MG63 (cell line): ENCODE results near the gene FXYD2. TPM values are rescaled to one million over a fixed set of nuclear protein-coding genes. Genes with fewer than 3 reads are reported as not detected.
A peak's percentile ranks its signal among the peaks of the same experiment; 100 is the strongest.

Experiments
- DNase-seq: peaks from one replicate; pipeline ENCODE4 v3.0.0-alpha.2; 2020
- H3K27me3 ChIP-seq: fragments of 250-450 bp; sonication (Bioruptor Pico); 2 replicates; pipeline ENCODE4 v1.5.1; 2020; ENCODE audit warnings: mild to moderate bottlenecking, moderate library complexity
- H3K36me3 ChIP-seq: fragments of 250-450 bp; sonication (Bioruptor Pico); 2 replicates; pipeline ENCODE4 v1.5.1; 2020; ENCODE audit warnings: mild to moderate bottlenecking, moderate library complexity
- H3K4me3 ChIP-seq: fragments of 250-450 bp; sonication (Bioruptor Pico); 2 replicates; pipeline ENCODE4 v1.5.1; 2020; ENCODE audit warnings: mild to moderate bottlenecking, moderate library complexity
- H3K9me3 ChIP-seq: fragments of 250-450 bp; sonication (Bioruptor Pico); 2 replicates; pipeline ENCODE4 v1.5.1; 2020; ENCODE audit warnings: mild to moderate bottlenecking, moderate library complexity
- total RNA-seq: library from RNA; depleted of rRNA; stranded (reverse); fragments of >200 nt; shearing (Covaris generic); gene quantifications from 2 replicates; pipeline ENCODE4 v1.2.3, GENCODE V29; 2014; ENCODE audit warnings: low replicate concordance

The FXYD2 gene
- total RNA-seq, 1 experiment from 2014 or later, result not detected

DNA sequence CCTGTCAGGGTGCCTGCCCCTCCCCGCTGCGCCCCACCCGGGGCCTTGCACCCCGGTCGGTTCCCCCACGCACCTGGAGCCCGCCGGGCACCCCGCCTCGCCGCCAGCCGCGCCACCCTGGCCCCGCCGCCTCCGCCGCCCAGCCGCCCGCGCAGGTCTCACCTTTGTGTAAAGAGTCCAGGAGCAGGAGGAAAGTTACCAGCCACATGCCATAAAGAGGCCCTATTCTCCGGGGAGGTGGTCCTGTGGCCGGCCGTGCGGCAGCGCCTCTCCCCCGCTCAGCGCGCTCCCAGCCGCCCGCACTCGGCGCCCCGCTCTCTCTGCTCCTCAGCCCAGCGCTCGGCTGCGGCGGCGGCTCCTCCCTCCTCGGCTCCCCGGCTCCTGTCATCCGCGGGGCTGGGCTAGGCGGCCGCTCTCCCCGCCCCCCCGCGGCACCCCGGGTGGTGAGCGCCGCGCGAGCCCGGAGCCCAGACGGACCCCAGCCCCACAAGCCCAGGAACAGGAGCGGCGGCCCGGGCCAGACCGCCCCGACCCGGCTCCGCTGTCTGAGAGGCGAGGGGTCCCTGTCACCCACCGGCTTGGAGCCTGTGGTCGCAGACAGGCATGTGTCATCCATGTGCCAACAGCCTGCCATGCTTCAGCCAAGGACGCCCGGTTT, 27.5 kb downstream of the FXYD2 start, which contains the start of gene DSCAML1:
Gene DSCAML1 (minus strand): TSS at position 345 of the 658 bp plus-strand sequence. CDS start 137 bp downstream, at position 208.
- H3K36me3 ChIP-seq, result no peaks in the 10 kb centered on the region
- peaks cover 30% of the 10 kb centered on the region for H3K27me3 ChIP-seq
- H3K4me3 ChIP-seq, result no peak within 1 kb of the TSS
- no peaks in the 10 kb centered on the region for H3K9me3 ChIP-seq
- DNase-seq, result no peak

GRCh38 chr11:117796456-117796871, 28.1 kb downstream of the FXYD2 start:
- Histone ChIP-seq H3K9me3 (no peaks in the 10 kb centered on the region), H3K27me3 (peaks cover 30% of the 10 kb centered on the region), H3K36me3 (no peaks in the 10 kb centered on the region), H3K4me3 (no peak overlapping the region)
- no peak for DNase-seq

GRCh38 chr11:117795638-117796455, 28.7 kb downstream of the FXYD2 start:
- Histone ChIP-seq H3K4me3 (no peak overlapping the region), H3K27me3 (peaks cover 26% of the 10 kb centered on the region), H3K36me3 (no peaks in the 10 kb centered on the region), H3K9me3 (no peaks in the 10 kb centered on the region)
- no peak for DNase-seq

GRCh38 chr11:117794772-117795629, 29.5 kb downstream of the FXYD2 start:
- Histone ChIP-seq H3K9me3 (no peaks in the 10 kb centered on the region), H3K36me3 (no peaks in the 10 kb centered on the region), H3K27me3 (peaks cover 21% of the 10 kb centered on the region), H3K4me3 (no peak overlapping the region)
- no peak for DNase-seq

DNA sequence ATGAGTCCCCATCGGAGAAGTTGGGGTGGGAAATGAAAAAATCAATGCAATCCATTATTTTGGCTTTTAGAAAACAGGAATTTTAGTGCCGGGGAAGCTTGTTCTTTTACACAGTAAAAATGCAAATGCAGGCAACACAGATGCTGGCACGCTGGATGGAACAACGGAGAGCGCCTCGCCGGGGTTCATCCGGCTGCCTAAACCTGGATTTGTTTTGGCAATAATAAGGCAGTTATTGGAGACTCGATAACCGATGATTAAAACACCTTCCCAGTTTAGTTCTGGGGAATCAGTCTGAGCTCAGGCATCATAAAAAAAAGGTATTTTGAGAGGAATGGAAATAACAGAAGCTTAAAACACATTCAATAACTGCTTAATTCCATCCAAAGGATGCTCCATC, 30.4 kb downstream of the FXYD2 start:
- Histone ChIP-seq H3K4me3 (no peak overlapping the region), H3K36me3 (no peaks in the 10 kb centered on the region), H3K27me3 (peaks cover 21% of the 10 kb centered on the region), H3K9me3 (no peaks in the 10 kb centered on the region)
- no peak for DNase-seq

DNA sequence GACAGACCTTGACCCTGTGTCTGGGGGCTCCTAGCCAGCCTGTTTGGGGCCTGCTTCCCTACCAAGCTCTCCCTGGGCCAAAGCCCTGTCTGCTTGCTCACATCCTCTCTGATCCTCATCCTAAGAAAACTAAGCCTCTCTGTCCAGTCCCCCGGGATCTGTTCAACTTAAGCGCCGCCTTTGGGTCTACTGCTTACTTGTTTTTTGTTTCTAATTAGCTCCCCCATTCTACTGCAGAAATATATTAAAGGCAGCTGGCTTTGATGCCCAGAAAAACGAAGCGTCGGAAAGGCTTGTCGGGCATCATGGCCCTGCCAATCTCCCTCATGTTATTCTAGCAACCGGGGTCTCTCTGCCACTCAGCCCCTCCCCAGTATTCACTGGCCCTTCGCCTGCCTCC, 31.0 kb downstream of the FXYD2 start:
- Histone ChIP-seq H3K9me3 (no peaks in the 10 kb centered on the region), H3K36me3 (no peaks in the 10 kb centered on the region), H3K4me3 (no peak overlapping the region), H3K27me3 (peaks cover 18% of the 10 kb centered on the region)
- no peak for DNase-seq

DNA sequence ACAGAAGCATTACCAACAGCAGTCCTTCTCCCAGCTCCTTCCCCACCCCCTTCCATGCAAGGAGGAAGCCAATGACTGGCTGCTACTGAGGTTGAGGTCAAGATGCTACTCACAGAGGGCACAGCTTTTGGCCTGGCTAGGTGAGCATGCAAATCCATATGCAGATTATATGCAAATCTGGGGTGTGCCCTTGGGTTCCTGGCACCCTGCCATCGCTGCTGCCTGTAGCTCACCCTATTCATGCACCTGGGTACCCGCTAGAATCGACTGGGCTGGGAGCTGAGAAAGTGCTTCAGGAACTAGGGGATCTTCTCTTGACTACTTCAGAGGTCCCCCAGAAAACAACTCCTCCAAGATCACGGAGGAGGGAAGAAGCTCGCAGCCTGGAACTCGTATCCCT, 31.6 kb downstream of the FXYD2 start:
- DNase-seq, result no peak
- peaks cover 15% of the 10 kb centered on the region; the same call in 1 of the 2 replicates for H3K27me3 ChIP-seq
- no peaks in the 10 kb centered on the region for H3K36me3 ChIP-seq
- H3K4me3 ChIP-seq, result no peak overlapping the region
- no peaks in the 10 kb centered on the region for H3K9me3 ChIP-seq

DNA sequence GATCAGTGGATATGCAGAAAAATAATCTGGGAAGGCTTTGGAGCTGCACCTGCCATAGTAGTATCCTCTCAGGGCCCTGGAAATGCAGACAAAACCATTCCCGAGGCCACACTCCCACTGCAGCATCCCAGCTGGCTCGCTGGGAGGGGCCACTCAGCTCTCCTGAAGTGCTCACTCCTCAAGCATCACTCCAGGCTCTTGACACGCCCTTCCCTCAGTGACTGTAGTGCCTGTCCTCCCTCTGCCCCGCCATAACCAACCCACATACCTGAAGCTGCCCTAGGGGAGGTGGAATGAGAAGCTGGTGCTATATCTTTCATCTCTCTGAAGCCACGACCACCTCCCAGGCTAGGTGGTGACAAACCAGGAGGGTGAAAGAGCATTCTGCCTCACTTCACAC, 32.3 kb downstream of the FXYD2 start:
- no peak for DNase-seq
- Histone ChIP-seq H3K36me3 (no peaks in the 10 kb centered on the region), H3K9me3 (no peaks in the 10 kb centered on the region), H3K4me3 (no peak overlapping the region), H3K27me3 (peaks cover 15% of the 10 kb centered on the region; the same call in 1 of the 2 replicates)

GRCh38 chr11:117790279-117790678, 34.3 kb downstream of the FXYD2 start:
- Histone ChIP-seq H3K36me3 (no peaks in the 10 kb centered on the region), H3K27me3 (peaks cover 16% of the 10 kb centered on the region), H3K9me3 (no peaks in the 10 kb centered on the region), H3K4me3 (no peak overlapping the region)
- no peak for DNase-seq

DNA sequence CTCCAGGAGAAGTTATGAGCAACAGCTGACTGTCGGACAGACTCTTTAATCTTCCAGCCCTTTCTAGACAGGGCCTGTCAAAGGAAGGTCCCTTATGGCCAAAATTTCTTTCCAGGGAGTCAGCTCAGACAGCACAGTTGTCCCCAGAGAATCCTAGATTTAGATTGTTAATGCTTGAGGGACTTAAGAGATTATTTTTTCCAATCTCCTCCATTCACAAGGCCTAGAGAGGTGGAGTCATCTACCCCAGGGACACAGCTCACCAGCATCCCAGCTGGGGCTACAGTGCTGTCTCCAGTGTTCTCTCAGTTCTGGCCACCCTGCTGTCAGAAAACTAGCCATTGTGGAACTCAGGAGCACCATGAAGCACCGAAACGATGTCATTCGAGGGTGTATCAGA, 35.3 kb downstream of the FXYD2 start:
- H3K36me3 ChIP-seq, result no peaks in the 10 kb centered on the region
- H3K9me3 ChIP-seq, result no peaks in the 10 kb centered on the region
- H3K27me3 ChIP-seq, result peaks cover 23% of the 10 kb centered on the region
- no peak overlapping the region for H3K4me3 ChIP-seq
- DNase-seq, result no peak

- Histone ChIP-seq H3K9me3 (no peaks in the 10 kb centered on the region), H3K4me3 (no peak overlapping the region), H3K27me3 (peaks cover 41% of the 10 kb centered on the region), H3K36me3 (no peaks in the 10 kb centered on the region)
- DNase-seq, result peak; percentile 17
Observed at GRCh38 chr11:117786135-117786870, 38.2 kb downstream of the FXYD2 start.

- Histone ChIP-seq H3K9me3 (no peaks in the 10 kb centered on the region), H3K27me3 (peaks cover 60% of the 10 kb centered on the region), H3K4me3 (no peak overlapping the region), H3K36me3 (no peaks in the 10 kb centered on the region)
- DNase-seq, result no peak
Observed at GRCh38 chr11:117782101-117782500, 42.4 kb downstream of the FXYD2 start.

GRCh38 chr11:117781627-117782026, 42.9 kb downstream of the FXYD2 start:
- H3K9me3 ChIP-seq, result no peaks in the 10 kb centered on the region
- H3K27me3 ChIP-seq, result peaks cover 64% of the 10 kb centered on the region
- DNase-seq, result no peak

DNA sequence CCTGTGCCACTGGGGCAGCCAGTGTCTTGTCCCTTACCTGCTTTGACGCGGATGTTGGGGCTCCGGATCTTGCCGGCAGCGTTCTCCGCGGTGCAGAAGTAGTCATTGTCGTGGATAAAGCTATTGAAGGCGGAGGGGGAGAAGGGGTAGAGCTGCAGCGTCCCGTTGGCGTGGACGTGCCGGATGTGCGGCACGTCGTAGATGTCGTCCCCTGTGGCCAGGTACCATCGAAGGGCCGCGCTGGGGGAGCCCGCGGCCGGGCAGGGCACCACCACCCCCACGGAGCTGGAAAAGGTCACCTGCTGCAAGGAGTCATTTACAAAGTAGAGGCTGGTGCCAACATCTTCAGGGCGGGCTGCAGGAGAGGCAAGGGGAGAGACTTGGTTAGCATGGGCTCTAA, 44.1 kb downstream of the FXYD2 start:
- Histone ChIP-seq H3K4me3 (no peak overlapping the region), H3K9me3 (no peaks in the 10 kb centered on the region), H3K27me3 (peaks cover 61% of the 10 kb centered on the region)

More at GRCh38 chr11:117781627-117782026, 42.9 kb downstream of the FXYD2 start:
- Histone ChIP-seq H3K4me3 (no peak overlapping the region), H3K36me3 (no peaks in the 10 kb centered on the region)

DNA sequence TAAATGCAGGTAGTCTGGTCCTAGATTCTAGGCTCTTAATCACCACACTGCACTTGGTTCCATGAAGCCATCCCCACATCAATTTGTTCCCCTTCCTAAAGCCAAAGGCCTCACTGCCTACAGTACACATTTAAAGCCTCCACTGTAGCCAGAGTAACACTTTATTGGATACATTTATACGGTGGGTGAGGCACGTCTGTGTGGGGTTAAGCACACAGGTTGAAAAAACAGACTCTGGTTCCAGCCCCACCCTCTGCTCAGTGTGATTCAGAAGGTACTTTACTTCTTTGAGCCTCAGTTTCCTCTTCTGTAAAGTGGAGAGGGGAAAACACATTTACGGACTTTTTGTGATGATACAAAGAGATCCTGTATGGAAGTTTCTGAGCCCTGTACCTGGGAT, 50.0 kb downstream of the FXYD2 start:
- DNase-seq, result no peak
- Histone ChIP-seq H3K27me3 (peaks cover 23% of the 10 kb centered on the region), H3K36me3 (no peaks in the 10 kb centered on the region), H3K9me3 (no peaks in the 10 kb centered on the region), H3K4me3 (no peak overlapping the region)

More for the DNA sequence above, 44.1 kb downstream of the FXYD2 start:
- DNase-seq, result no peak
- H3K36me3 ChIP-seq, result no peaks in the 10 kb centered on the region

GRCh38 chr11:117772360-117772759, 52.2 kb downstream of the FXYD2 start:
- H3K4me3 ChIP-seq, result no peak overlapping the region
- H3K36me3 ChIP-seq, result no peaks in the 10 kb centered on the region
- no peak for DNase-seq
- no peaks in the 10 kb centered on the region for H3K9me3 ChIP-seq
- peaks cover 20% of the 10 kb centered on the region for H3K27me3 ChIP-seq
